ENCODE data around the gene STX2.
A peak's percentile ranks its signal among the peaks of the same experiment; 100 is the strongest.
"Not testable (repeated sequence)": the region's sequence is repeated elsewhere in the genome, so short reads cannot be mapped to it uniquely, and the experiment has no call there.

Gene STX2

DNA sequence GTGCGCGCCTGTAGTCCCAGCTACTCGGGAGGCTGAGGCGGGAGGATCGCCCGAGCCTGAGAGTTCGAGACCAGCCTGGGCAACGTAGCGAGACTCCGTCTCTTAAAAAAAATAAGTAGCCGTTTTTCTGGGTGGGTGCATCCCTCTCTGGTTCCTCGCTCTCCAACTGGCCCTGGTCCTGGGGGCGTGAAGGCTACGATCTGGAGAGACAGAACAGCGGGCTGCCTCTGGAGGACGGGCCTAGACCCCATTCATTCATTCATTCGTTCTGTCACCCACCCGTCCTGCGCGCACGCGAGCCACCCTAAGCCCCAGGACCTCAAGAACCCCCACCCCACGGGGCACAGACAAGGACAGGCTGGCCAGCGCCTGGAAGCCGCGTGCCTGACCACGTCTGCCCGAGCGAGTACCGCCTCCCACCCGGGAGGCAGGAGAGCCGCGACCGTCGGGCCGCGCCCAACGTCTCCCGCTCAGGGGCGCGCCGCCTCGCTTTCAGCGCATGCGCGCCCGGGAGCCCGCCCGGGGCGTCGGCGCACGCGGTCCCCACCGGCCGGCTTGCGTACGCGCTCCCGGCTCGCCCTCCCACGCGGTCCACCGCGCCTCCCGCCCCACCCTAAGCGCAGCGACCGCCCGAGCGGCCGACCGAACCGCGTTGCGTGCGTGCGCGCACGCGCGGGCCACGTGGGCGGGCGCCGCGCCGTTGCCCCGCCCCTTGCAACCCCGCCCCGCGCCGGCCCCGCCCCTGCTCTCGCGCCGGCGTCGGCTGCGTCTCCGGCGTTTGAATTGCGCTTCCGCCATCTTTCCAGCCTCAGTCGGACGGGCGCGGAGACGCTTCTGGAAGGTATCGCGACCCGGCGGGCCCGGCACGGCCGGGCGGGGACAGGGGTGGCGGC is 32.5 kb upstream of the STX2 start, which contains the start of gene RAN:
TSS of gene RAN (plus strand) at position 781 of the 893 bp plus-strand sequence. CDS start 528 bp downstream, outside the sequence.
- TF ChIP-seq, protein P1, sequence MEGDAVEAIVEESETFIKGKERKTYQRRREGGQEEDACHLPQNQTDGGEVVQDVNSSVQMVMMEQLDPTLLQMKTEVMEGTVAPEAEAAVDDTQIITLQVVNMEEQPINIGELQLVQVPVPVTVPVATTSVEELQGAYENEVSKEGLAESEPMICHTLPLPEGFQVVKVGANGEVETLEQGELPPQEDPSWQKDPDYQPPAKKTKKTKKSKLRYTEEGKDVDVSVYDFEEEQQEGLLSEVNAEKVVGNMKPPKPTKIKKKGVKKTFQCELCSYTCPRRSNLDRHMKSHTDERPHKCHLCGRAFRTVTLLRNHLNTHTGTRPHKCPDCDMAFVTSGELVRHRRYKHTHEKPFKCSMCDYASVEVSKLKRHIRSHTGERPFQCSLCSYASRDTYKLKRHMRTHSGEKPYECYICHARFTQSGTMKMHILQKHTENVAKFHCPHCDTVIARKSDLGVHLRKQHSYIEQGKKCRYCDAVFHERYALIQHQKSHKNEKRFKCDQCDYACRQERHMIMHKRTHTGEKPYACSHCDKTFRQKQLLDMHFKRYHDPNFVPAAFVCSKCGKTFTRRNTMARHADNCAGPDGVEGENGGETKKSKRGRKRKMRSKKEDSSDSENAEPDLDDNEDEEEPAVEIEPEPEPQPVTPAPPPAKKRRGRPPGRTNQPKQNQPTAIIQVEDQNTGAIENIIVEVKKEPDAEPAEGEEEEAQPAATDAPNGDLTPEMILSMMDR (IDR thresholded peaks at IDR 0.05) = no peak
- peak within 1 kb of the TSS; percentile 96 for H3K27ac Mint-ChIP-seq
- H3K27me3 Mint-ChIP-seq (ENCODE audit: low read depth, poor library complexity) = peaks cover 8% of the 10 kb centered on the region
- peaks cover 39% of the 10 kb centered on the region for H3K36me3 Mint-ChIP-seq (ENCODE audit: low read depth)
- H3K9me3 Mint-ChIP-seq = peaks cover 18% of the 10 kb centered on the region
- peaks cover 40% of the 10 kb centered on the region for H3K4me1 Mint-ChIP-seq
- peak; percentile 89 for DNase-seq
- peak within 1 kb of the TSS; percentile 98 for H3K4me3 Mint-ChIP-seq

DNA sequence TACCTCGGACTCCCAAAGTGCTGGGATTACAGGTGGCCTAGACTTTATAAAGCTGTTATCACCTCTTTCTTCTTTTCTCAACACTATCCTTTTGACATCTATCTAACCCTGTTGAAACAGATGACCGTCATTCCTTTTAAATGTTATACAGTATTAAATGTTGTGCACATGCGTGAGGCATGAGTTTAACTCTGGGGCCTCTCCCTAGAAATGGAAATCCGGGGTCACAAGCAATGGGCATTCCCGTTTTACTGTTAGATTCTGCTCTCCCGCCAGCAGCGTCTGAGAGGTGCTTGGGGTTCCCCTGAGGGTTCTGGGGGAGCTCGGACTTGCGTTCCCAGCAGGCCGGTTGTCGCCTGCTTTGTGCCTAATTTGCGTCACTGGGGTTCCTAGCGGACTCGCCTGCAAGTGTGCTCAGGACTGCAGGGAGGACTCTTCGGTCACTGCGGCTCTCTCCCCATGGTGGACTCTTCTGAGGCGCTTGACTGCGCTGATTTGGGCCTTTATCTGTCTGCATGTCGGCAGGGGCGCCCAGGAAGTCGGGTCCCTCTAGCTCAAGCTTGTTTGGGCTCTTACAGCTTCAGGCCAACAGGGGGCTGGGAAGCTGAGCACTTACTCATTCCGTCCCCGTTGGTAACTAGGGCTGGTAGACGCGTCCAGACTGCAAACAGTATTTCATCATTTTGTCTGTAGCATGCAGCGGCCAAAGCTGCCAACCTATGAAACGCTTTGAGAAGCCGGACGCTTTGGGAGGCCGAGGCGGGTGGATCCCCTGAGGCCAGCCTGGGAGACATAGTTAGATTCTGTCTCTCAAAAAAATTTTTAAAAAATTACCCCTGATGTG is 31.6 kb upstream of the STX2 start:
- H3K4me3 Mint-ChIP-seq = peak overlapping the region; percentile 69
- H3K27ac Mint-ChIP-seq = no peak overlapping the region
- TF ChIP-seq, protein P1 (IDR thresholded peaks at IDR 0.05) = peak; percentile 20
- peaks cover 23% of the 10 kb centered on the region for H3K9me3 Mint-ChIP-seq
- DNase-seq = peak; percentile 28
- peaks cover 32% of the 10 kb centered on the region for H3K36me3 Mint-ChIP-seq (ENCODE audit: low read depth)
- H3K4me1 Mint-ChIP-seq = peaks cover 34% of the 10 kb centered on the region
- H3K27me3 Mint-ChIP-seq (ENCODE audit: low read depth, poor library complexity) = peaks cover 8% of the 10 kb centered on the region

- peaks cover 23% of the 10 kb centered on the region for H3K9me3 Mint-ChIP-seq
- DNase-seq = no peak
- H3K27me3 Mint-ChIP-seq (ENCODE audit: low read depth, poor library complexity) = peaks cover 4% of the 10 kb centered on the region
- H3K27ac Mint-ChIP-seq = no peak overlapping the region
- TF ChIP-seq, protein P1 (IDR thresholded peaks at IDR 0.05) = no peak
- H3K4me3 Mint-ChIP-seq = no peak overlapping the region
- H3K36me3 Mint-ChIP-seq (ENCODE audit: low read depth) = peaks cover 10% of the 10 kb centered on the region
- H3K4me1 Mint-ChIP-seq = peaks cover 13% of the 10 kb centered on the region
Observed at GRCh38 chr12:130868412-130868811, 29.4 kb upstream of the STX2 start.

DNA sequence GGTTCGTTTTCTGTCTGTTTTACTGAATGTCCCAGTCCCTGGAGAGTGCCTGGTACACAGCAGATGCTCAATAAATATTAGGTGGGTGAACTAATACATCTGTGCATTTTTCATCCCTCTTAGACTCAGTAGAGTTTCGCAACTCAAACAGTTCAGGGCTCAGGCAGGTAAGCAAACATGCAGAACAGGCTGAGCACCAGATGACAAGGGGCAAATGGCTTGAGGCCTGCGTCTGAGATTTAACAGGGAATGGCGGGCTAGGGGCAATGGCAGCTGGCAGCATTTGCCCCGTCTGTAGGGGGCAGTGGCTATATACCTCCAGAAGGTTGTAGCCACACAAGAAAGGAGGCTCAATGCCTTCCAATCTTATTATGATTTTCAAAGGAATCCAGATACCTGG is 24.2 kb upstream of the STX2 start:
- H3K4me1 Mint-ChIP-seq = peaks cover 4% of the 10 kb centered on the region
- H3K36me3 Mint-ChIP-seq (ENCODE audit: low read depth) = peaks cover 4% of the 10 kb centered on the region
- H3K9me3 Mint-ChIP-seq = peaks cover 18% of the 10 kb centered on the region
- H3K27me3 Mint-ChIP-seq (ENCODE audit: low read depth, poor library complexity) = no peaks in the 10 kb centered on the region
- no peak overlapping the region for H3K4me3 Mint-ChIP-seq
- no peak overlapping the region for H3K27ac Mint-ChIP-seq
- TF ChIP-seq, protein P1 (IDR thresholded peaks at IDR 0.05) = no peak
- no peak for DNase-seq

DNA sequence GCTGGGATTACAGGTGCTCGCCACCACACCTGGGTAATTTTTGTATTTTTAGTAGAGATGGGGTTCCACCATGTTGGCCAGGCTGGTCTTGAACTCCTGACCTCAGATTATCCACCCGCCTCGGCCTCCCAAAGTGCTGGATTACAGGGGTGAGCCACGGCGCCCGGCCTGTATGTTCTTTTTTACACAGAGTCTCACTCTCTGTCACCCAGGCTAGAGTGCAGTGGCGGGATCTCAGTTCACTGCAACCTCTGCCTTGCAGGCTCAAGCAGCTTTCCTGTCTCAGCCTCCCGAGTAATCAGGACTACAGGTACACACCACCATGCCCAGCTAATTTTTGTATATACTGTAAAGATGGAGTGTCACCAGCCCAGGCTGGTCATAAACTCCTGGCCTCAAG is 23.7 kb upstream of the STX2 start:
- H3K27me3 Mint-ChIP-seq (ENCODE audit: low read depth, poor library complexity); DNase-seq: not testable (repeated sequence)

GRCh38 chr12:130862161-130862560 is 23.1 kb upstream of the STX2 start:
- H3K9me3 Mint-ChIP-seq = peaks cover 25% of the 10 kb centered on the region
- no peak overlapping the region for H3K4me3 Mint-ChIP-seq
- no peak overlapping the region for H3K27ac Mint-ChIP-seq
- no peaks in the 10 kb centered on the region for H3K27me3 Mint-ChIP-seq (ENCODE audit: low read depth, poor library complexity)
- H3K4me1 Mint-ChIP-seq = peaks cover 4% of the 10 kb centered on the region
- TF ChIP-seq, protein P1 (IDR thresholded peaks at IDR 0.05) = no peak
- peaks cover 4% of the 10 kb centered on the region for H3K36me3 Mint-ChIP-seq (ENCODE audit: low read depth)
- no peak for DNase-seq

More for the DNA sequence above, 23.7 kb upstream of the STX2 start:
- not testable (repeated sequence) for H3K4me3 Mint-ChIP-seq; H3K36me3 Mint-ChIP-seq (ENCODE audit: low read depth); H3K4me1 Mint-ChIP-seq; H3K27ac Mint-ChIP-seq
- peaks cover 22% of the 10 kb centered on the region for H3K9me3 Mint-ChIP-seq

Data from nephron progenitor cell (in vitro differentiated cells).